Stimulated activated CD8-positive, alpha-beta memory T cell treated with anti-CD3 and anti-CD28 coated beads, Interleukin-7, amount 100 ng/mL, for 4 hours (primary cell): ENCODE measurements around the gene GNAT2.

Experiments used
- DNase-seq, 2 donors: peaks; one replicate each; pipeline ENCODE4 v3.0.0-alpha.2; 2020; ENCODE audit warnings: low read depth in 2 of 2

GNAT2 gene

GRCh38 chr1:109557520-109557919, 61.9 kb downstream of the GNAT2 start:
- no peak for DNase-seq

GRCh38 chr1:109556563-109556962, 62.9 kb downstream of the GNAT2 start:
- no peak for DNase-seq
